K562 (cell line): ENCODE results near the gene WDR49. TPM values are rescaled to one million over a fixed set of nuclear protein-coding genes. Genes with fewer than 3 reads are reported as not detected.

Experiments used
- ATAC-seq: fragments of 200-7000 bp; cut with Tn5 transposase; 3 replicates; pipeline ENCODE4 v1.9.1; 2020; ENCODE audit warnings: moderate library complexity
- BruUV-seq: library from RNA; stranded (reverse); fragments of 400-500 nt; replicated peaks from 2 replicates; lab custom pipeline; 2021; lab: Mats Ljungman, UMichigan
- CTCF ChIA-PET: fragments of 300-600 bp; formaldehyde crosslinking; extraction: SDS; loops from one replicate; lab custom pipeline; 2021; ENCODE audit warnings: low intra/inter-chr PET ratio; lab: Yijun Ruan, JAX
- POLR2A ChIA-PET: fragments of 300-600, 350-650 bp; sonication (Branson Sonifier 250); formaldehyde crosslinking; extraction: SDS; loops from one replicate; lab custom pipeline; 2021; ENCODE audit warnings: antibody characterized with exemption, inconsistent platforms; lab: Yijun Ruan, JAX
- DNase-seq, 4 experiments: peaks; one replicate each; pipeline versions ENCODE4 v3.0.0 to v3.0.0-alpha.2; 2011 to 2018; ENCODE audit warnings: low spot score in 3 of 4, mixed read lengths in 3 of 4; ENCODE audit errors: extremely low read depth in 1 of 4
- FAIRE-seq: peaks from 2 replicates; lab custom pipeline; 2011; peaks lifted over from hg19 to GRCh38; lab: Jason Lieb, UNC
- H2AFZ ChIP-seq: 2 replicates; pipeline ENCODE4 v1.6.0; 2011; ENCODE audit warnings: low read depth, low read length, control low read depth, inconsistent platforms
- H3K27ac ChIP-seq: fragments of 200-600 bp; 3 replicates; pipeline ENCODE4 v1.8.0; 2011; ENCODE audit warnings: low read depth, mild to moderate bottlenecking, control low read depth, inconsistent platforms, low read length, moderate library complexity, mixed read lengths; ENCODE audit errors: extremely low read depth
- H3K27me3 ChIP-seq, 2 experiments: fragments of 300-600 bp in 1 of 2; 2 replicates in 1 of 2; 3 replicates in 1 of 2; pipeline versions ENCODE4 v1.6.0 to v1.8.0; 2011; ENCODE audit warnings: inconsistent platforms in 2 of 2, low read length in 2 of 2, mild to moderate bottlenecking in 1 of 2, mixed read lengths in 1 of 2, moderate library complexity in 1 of 2; ENCODE audit not compliant: control insufficient read depth in 2 of 2, insufficient read depth in 2 of 2
- H3K36me3 ChIP-seq: fragments of 300-600 bp; 3 replicates; pipeline ENCODE4 v1.8.0; 2011; ENCODE audit warnings: mild to moderate bottlenecking, low read length, inconsistent platforms; ENCODE audit not compliant: control insufficient read depth, insufficient read depth
- H3K4me1 ChIP-seq, 2 experiments: fragments of 200-600 bp in 1 of 2; replicated peaks in 1 of 2; 2 replicates in 1 of 2; 3 replicates in 1 of 2; pipeline versions ENCODE4 v1.5.1 to v1.8.0; 2011; ENCODE audit warnings: inconsistent platforms in 2 of 2, low read length in 2 of 2, mild to moderate bottlenecking in 1 of 2, mixed read lengths in 1 of 2, moderate library complexity in 1 of 2; ENCODE audit not compliant: control insufficient read depth in 2 of 2, insufficient read depth in 2 of 2
- H3K4me2 ChIP-seq: 2 replicates; pipeline ENCODE4 v1.6.1; 2011; ENCODE audit warnings: low read length, control low read depth, inconsistent platforms, mixed read lengths; ENCODE audit not compliant: insufficient read depth
- H3K4me3 ChIP-seq: fragments of 200-600 bp; sonication (generic), shearing (Covaris generic); 2 replicates; pipeline ENCODE4 v1.5.1; 2016; ENCODE audit warnings: control low read depth, inconsistent platforms
- H3K79me2 ChIP-seq: fragments of 200-600 bp; 3 replicates; pipeline ENCODE4 v1.8.0; 2011; ENCODE audit warnings: low read length, inconsistent platforms; ENCODE audit not compliant: control insufficient read depth, insufficient read depth
- H3K9ac ChIP-seq, 2 experiments: 2 replicates each; pipeline versions ENCODE4 v1.6.0 to v1.6.1; 2011; ENCODE audit warnings: low read depth in 2 of 2, low read length in 2 of 2, control low read depth in 1 of 2, inconsistent platforms in 1 of 2, mild to moderate bottlenecking in 1 of 2, mixed read lengths in 1 of 2; ENCODE audit not compliant: insufficient read depth in 1 of 2
- H3K9me1 ChIP-seq: one replicate; pipeline ENCODE4 v1.6.0; 2011; ENCODE audit warnings: inconsistent platforms, mild to moderate bottlenecking, low read length, moderate library complexity; ENCODE audit not compliant: control insufficient read depth, insufficient read depth
- H3K9me3 ChIP-seq: replicated peaks from 2 replicates; pipeline ENCODE4 v1.5.1; 2011; ENCODE audit warnings: low read depth, low read length, inconsistent platforms; ENCODE audit not compliant: control insufficient read depth, insufficient read depth
- H4K20me1 ChIP-seq: replicated peaks from 2 replicates; pipeline ENCODE4 v1.6.1; 2011; ENCODE audit warnings: low read length, inconsistent platforms, mixed read lengths; ENCODE audit not compliant: control insufficient read depth, insufficient read depth
- CBX3 ChIP-seq, 2 experiments: IDR thresholded peaks; 1 replicate in 1 of 2; 2 replicates in 1 of 2; pipeline ENCODE4 v1.6.1; 2012; ENCODE audit warnings: inconsistent platforms in 2 of 2, low read length in 2 of 2, borderline replicate concordance in 1 of 2, control low read depth in 1 of 2
- ELF1 ChIP-seq: fragments of 200-800 bp; sonication (Bioruptor generic); IDR thresholded peaks from 2 replicates; pipeline ENCODE4 v1.6.1; 2016; ENCODE audit warnings: missing genetic modification characterization, missing compliant biosample characterization
- LCOR ChIP-seq: sonication (generic); formaldehyde crosslinking; IDR thresholded peaks from 2 replicates; pipeline ENCODE4 v1.8.0; 2022; ENCODE audit warnings: mild to moderate bottlenecking, missing genetic modification reagents
- SETDB1 ChIP-seq: IDR thresholded peaks from one replicate; pipeline ENCODE4 v1.6.1; 2012; ENCODE audit warnings: low read length, control low read depth, inconsistent platforms
- SNRNP70 ChIP-seq: fragments of 200-400 bp; formaldehyde crosslinking; optimal IDR thresholded peaks from 2 replicates; pipeline ENCODE3; 2017; ENCODE audit warnings: low read depth, low read length
- TAF9B ChIP-seq: fragments of 450-650 bp; IDR thresholded peaks from 2 replicates; pipeline ENCODE4 v1.6.1; 2018; ENCODE audit warnings: mild to moderate bottlenecking; ENCODE audit not compliant: partially characterized antibody
- ZNF143 ChIP-seq: sonication (generic); formaldehyde crosslinking; IDR thresholded peaks from 2 replicates; pipeline ENCODE4 v1.9.0; 2022; ENCODE audit warnings: mild to moderate bottlenecking, missing genetic modification reagents
- ZNF589 ChIP-seq: fragments of 200-800 bp; sonication (Bioruptor generic); IDR thresholded peaks from 2 replicates; pipeline ENCODE4 v1.6.1; 2016; ENCODE audit warnings: low read depth, missing genetic modification characterization, missing compliant biosample characterization
- ZNF785 ChIP-seq: fragments of 250-450 bp; sonication (Bioruptor Pico); IDR thresholded peaks from 2 replicates; pipeline ENCODE4 v1.4.0; 2020; ENCODE audit warnings: mild to moderate bottlenecking
- WGBS: fragments of 100-300 bp; shearing (Covaris generic); methylation state at CpG from one replicate; pipeline ENCODE4 v1.1.6; 2016; ENCODE audit warnings: low coverage, mixed read lengths; ENCODE audit not compliant: insufficient coverage; ENCODE audit errors: missing lambda C conversion rate; 5-methylcytosine and 5-hydroxymethylcytosine counted together
- in situ Hi-C: fragments of 300-500 bp; cut with MboI; formaldehyde crosslinking; loops from 4 replicates; pipeline ENCODE4 v1.15.0; 2018; ENCODE audit warnings: inconsistent platforms, mixed read lengths
- intact Hi-C: fragments of 100-400 bp; cut with micrococcal nuclease; formaldehyde crosslinking; loops from 2 replicates; pipeline ENCODE4 v1.14.2; 2022
- polyA plus RNA-seq, 8 experiments: library from polyadenylated mRNA; depleted of rRNA in 4 of 8; stranded (reverse) in 5 of 8; unstranded in 3 of 8; fragments of >200 nt; fragmentation: Nextera tagmentation in 2 of 8; fragmentation: Illumina TruSeq in 1 of 8; extraction: Ambion mirVana in 2 of 8; extraction: Trizol in 1 of 8; gene quantifications; 2 replicates each; pipeline versions ENCODE4 v1.2.1 to v1.2.3, GENCODE V29; 2011 to 2014; ENCODE audit warnings: inconsistent platforms in 1 of 8, missing spikeins in 1 of 8
- total RNA-seq, 7 experiments: library from RNA; depleted of rRNA in 6 of 7; stranded (reverse); fragments of >200 nt in 6 of 7; fragmentation: Illumina TruSeq in 2 of 7; extraction: Trizol in 2 of 7; gene quantifications; 2 replicates each; pipeline versions ENCODE4 v1.2.1 to v1.2.3, GENCODE V29; 2011 to 2021; ENCODE audit warnings: low replicate concordance in 1 of 7

Gene WDR49
- total and polyA plus RNA-seq, 9 of the 15 experiments (the other 6 are each of a cell fraction or from before 2014, with no cell fraction given), result not detected

GRCh38 chr3:167489571-167489970 lies 164.2 kb downstream of the WDR49 start:
- Histone ChIP-seq H3K9ac (no peak overlapping the region), H3K9me3 (no peaks in the 10 kb centered on the region; the same call in 1 of the 2 replicates), H3K9me1 (no peaks in the 10 kb centered on the region)
- TF ChIP-seq ZNF785, result no peak
- TF ChIP-seq TAF9B, result no peak
- no peak for TF ChIP-seq SNRNP70
- TF ChIP-seq LCOR (CRISPR knock-in tag), result no peak
- no peak for TF ChIP-seq ZNF589 (CRISPR knock-in tag)
- no peak for TF ChIP-seq ELF1 (tag)
- TF ChIP-seq ZNF143 (CRISPR knock-in tag), result no peak
- TF ChIP-seq SETDB1, result no peak
- TF ChIP-seq CBX3 (IDR thresholded peaks at IDR 0.05; ENCODE audit: borderline replicate concordance in 1 of 2, low read length in 2 of 2), result no peak
- TF ChIP-seq, all 486 proteins: peak for 0
- intact Hi-C loops (no loop called here), in situ Hi-C loops (no loop called here)
- no peaks in the 10 kb centered on the region for H3K36me3 ChIP-seq
- DNase-seq (no peak), FAIRE-seq (no peak), ATAC-seq (no peak)
- ChIA-PET CTCF (no interaction called here), POLR2A (no interaction called here)
- H3K79me2 ChIP-seq, result no peaks in the 10 kb centered on the region
- no peaks in the 10 kb centered on the region for H3K27me3 ChIP-seq
- H3K27ac ChIP-seq, result no peak overlapping the region
- H3K4me1 ChIP-seq, result no peaks in the 10 kb centered on the region
- no peaks in the 10 kb centered on the region for H4K20me1 ChIP-seq
- H3K4me3 ChIP-seq, result no peak overlapping the region
- no peak overlapping the region for H2AFZ ChIP-seq
- WGBS, result 0% methylated on average over 1 of the region's 1 CpG
- H3K4me2 ChIP-seq, result no peak overlapping the region
- no TSS peak for BruUV-seq
